ENCODE data around the gene KCNA1.
"Not testable (repeated sequence)": the region's sequence is repeated elsewhere in the genome, so short reads cannot be mapped to it uniquely, and the experiment has no call there.

KCNA1 gene

DNA sequence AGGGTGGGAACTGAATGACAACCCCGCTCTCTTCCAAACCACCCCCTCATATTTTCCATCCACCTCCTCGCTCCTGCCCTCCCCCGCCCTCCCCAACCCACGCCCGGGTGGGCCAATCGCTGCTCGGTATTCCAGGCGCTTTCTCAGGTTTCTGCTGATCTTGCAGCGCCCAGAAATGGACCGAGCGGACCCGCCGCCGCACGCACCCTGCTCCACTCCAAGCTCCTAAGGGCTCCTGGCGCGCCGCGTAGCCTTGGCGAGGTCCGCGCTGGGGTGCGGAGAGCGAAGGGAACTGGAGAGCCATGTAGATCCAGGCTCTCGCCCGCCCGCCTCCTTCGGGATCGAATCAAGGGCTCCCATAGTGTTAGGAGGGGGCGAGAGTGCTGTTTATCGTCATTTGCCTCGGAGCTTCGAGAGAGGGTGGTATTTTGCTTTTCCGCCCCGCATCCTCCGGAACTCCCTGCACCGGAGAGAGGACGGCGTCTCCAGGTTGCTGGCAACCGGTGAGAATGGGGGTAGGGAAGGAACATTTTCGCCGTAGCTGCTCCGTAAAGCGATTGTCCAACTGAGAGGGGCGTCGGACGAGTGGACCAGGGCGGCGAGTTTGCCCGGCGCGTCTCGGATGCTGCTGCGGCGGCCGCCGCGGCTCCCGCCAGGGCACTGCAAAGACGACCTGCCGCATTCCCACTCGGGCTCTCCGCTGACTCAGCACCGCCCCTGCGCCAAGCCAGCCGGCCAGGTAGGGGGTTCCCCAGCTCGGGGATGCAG, at the start of gene KCNA1:
KCNA1 (plus strand) TSS at position 172 of the 768 bp plus-strand sequence. CDS start 1,474 bp downstream, outside the sequence.
- no peak for DNase-seq

DNA sequence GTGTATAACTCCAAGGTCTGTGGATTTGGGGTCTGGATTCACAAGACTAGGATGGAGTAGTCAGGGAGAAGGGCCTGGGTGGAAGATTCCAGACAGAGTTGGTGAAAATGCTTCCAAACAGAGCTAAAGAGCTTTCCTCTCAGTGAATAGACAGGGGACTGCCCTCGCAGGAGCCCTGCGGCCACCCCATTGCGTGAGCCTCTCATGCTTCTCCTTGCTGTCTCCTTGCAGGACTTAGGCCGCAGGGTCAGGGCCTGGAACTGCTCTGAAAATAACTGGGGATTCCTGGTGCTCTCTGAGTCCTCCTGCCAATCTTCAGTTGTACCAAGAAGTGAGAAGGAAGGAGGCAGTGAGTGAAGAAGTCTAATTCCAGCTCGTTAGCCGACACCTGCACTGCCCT, 49.0 kb upstream of the KCNA1 start:
- no peak for DNase-seq

DNA sequence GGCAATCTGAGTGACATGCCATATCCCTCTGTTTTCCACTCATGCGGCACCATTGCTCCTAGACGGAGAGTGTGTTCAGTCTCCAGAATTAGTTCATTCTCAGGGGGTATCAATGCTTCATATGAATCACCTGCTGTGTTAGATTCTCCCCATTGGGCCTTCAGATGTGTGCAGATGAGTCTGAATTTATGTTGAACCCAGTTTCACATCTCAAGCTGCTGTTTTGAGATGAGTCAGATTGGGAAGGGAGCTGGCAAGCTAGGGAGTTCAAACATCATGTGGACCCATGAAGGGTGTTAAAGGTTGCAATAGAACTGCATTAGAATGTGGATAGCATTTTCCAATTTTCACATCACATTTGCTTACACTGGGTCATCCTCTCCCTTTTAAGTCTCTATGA, 46.9 kb upstream of the KCNA1 start:
- no peak for DNase-seq

DNA sequence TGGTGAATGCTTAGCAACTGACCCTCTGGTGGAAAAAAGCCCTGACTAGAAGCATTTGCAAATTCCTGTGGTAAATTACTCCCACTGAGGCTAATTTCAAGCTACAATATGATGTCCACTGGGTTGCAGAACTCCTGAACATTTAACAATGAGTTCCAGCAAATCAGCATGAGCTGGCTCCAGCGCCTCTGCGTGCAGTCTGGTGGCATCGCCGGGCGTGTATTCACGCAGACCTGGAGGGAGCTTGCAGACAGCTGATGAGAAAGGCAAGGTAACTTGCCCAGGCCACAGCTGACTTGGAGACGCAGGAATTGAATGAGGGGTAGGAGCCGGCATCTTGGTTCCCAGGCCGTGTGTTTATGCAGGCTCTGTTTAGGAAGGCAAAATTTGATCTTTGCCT, 45.1 kb upstream of the KCNA1 start:
- no peak for DNase-seq

GRCh38 chr12:4865246-4865645, 44.5 kb upstream of the KCNA1 start:
- no peak for DNase-seq

- DNase-seq, result no peak
Observed at GRCh38 chr12:4866299-4866698, 43.4 kb upstream of the KCNA1 start.

DNA sequence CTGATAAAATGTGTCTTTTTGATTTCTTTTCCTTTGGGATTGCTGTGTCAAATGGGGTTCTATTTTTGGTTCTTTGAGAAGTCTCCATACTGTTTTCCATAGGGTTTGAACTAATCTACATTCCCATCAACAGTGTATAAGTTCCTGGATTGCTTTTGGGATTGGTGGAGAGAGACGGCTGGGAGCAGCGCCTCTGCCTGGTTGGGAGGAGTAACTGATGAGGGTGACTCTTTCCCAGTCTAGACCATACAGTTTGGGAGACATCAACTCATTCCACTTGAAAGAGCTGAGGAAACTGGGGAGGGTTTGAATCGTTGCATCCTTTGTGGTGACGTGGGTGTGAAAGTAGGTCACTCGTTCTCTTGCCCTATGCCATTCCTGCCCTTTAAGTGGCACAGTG, 42.3 kb upstream of the KCNA1 start:
- DNase-seq, result no peak

- no peak for DNase-seq
Observed at GRCh38 chr12:4870423-4870822, 39.3 kb upstream of the KCNA1 start.

DNA sequence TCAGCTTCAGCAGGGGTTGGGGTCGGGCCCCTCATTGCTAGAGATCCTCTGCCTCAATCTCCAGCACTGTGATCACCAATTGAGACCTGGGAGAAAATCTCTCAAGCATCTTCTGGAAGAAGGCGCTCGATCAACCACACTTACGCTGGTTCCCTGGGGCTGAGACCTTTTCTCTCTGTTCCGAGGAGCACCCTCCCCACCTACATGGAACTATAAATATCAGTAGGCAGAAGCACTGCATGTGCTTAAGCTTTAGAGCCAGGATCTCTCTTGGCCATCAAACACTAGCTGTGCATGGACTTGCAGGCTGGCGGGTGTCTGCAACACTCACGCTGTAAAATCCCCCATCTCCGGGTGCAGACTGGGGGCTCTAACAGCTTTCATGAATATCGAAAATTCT, 38.2 kb upstream of the KCNA1 start:
- DNase-seq, result no peak

DNA sequence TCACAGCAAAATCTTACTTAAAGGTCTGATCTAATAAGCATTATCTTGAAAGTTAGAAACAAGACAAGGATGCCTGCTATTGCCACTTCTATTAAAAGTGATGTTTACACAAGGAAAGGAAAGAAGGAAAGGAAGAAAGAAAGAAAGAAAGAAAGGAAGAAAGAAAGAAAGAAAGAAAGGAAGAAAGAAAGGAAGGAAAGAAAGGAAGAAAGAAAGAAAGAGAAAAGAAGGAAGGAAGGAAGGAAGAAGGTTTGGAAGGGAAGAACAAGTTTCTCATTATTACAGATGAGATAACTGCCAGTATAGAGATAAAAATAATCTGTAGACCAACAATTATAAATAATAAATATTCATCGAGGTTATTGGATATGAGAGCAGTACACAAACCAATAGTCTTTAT, 35.8 kb upstream of the KCNA1 start:
- no peak for DNase-seq

DNA sequence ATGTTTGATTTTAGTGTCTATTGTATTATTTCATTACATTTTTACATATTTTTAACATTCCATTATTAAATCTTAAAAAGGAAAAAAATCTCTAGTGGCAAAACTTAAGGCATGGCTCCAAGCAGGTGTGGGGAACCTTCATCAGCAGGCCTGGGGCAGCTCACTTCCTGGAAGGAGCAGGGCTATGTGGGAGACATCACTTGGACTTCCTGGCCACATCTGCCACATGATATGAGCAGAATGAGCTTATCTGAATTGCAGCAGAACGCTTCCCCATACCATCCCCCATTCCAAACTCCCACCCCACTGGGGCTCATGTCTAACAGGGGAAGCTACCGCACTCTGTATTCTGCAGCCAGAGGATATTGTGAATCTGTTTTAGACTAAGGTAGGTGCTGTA, 35.0 kb upstream of the KCNA1 start:
- DNase-seq, result no peak

DNA sequence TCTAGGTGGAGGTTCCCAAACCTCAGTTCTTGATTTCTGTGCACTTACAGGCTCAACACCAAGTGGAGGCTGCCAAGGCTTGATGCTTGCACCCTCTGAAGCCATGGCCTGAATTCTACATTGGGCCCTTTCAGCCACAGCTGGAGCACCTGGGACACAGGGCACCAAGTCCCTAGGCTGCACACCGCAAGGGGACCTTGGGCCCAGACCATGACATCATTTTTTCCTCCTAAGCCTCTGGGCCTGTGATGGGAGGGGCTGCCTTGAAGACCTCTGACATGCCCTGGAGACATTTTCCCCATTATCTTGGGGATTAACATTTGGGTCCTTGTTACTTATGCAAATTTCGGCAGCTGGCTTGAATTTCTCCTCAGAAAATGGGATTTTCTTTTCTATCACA, 30.2 kb upstream of the KCNA1 start:
- not testable (repeated sequence) for DNase-seq

DNA sequence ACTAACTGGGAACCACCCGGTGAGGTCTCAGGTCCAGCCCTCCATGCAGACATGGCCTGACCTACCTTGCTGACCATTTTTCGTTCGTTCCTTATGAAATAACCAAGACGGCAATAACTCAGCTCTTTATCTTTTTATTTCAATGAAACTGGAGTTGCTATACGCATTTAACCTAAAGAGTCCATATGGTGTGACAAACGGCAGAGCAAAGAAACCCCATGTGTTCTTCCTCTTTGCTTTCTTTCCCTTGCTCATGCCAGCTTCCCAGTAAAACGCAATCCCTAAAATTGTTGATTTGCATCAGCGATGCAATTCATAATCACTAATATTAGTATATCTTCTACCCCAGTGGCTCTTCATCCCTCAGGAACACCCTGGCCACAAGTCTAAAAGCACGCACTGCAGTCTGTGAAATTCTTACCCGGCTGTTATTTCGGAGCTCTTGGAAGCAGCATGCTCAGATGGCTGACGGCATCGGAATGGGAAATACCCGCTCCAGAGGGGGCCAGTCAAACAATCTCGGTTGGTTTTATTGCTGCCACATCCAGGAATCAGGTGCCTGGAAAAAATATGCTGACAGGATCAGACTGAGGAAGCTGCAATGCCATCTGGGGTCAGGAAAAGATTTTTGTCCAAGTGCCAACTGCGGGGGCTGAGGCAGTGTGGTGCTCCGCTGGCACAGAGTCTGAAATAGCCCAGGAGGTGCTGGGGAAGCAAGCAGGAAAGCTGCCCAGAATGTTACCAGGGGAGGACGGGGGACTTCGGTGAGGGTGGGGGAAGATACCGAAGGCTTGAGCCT, 28.2 kb upstream of the KCNA1 start:
- DNase-seq, result no peak

DNA sequence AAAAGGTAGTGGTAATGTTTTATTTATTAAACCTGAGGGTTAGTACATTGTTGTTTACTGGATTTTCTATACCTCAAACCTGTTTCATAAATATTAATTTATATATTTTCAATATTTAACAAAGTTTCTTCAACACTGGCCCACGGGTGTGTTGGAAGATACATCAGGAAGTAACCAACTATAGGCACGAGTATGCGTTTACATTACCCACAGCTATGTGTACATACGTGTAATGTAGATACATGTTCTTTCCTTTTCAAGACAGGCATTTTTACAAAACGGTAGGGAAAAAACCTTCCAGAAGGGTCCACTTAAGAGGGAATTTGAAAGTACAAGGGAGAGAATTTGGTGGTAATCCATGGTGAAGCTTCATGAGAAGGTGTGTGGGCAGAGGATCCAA, 17.8 kb upstream of the KCNA1 start:
- DNase-seq, result no peak

GRCh38 chr12:4892418-4892817, 17.3 kb upstream of the KCNA1 start:
- DNase-seq, result no peak

DNA sequence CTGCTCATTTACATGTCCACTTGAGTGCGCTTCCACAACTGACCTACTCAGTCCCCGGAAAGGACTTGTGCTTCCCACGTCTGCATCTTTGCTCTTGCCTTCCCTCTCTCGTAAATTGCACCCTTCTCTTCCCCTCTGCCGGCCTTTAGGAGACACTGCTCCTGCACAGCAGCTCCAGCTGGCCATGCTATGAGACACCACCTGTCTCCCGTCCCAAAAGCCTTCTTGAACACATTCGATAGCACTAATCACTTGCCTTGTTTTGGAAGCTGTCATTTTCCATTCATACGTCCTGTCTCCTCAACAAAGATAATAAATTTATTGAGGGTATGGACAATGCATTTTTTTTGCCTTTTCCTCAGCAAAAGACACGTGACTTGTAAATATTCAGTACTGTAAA, 15.7 kb upstream of the KCNA1 start:
- DNase-seq, result no peak

DNA sequence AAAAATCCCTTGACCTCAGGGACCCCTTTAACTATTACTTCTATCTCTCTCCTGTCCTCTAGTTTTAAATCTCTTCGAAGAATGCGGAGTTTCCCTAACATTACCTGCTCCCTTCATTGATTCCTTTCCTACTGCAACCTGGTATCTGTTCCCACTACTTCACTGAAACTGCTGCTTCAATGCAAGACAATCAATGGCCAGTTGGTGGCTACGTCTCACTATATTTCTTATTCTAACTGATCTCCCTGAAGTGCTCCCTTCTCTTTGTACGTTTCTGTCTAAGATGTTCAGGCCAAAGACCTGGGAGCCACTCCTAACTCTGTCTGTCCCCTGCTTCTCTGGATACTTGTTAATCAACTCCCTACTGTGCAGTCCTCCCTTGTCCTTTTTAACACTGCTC, 10.3 kb upstream of the KCNA1 start:
- DNase-seq, result no peak

DNA sequence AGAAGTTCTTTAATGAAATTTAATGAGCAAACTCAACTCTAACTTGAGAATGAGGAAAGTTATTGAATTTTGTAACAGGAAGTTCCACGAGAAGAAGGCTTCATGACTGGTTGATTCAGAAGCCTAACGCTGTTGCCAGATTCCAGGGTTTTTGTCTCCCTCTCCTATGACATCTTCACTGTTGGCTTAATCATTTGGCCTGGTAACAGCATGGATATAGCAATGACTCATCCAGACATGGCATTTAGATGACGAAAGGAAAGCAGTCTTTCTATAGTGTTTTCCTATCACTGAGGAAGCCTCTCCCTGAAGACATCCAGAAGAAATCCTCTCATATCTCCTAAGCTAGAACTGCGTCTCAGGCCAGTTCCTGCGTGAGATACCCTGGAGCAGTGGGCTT, 9.4 kb upstream of the KCNA1 start:
- no peak for DNase-seq

DNA sequence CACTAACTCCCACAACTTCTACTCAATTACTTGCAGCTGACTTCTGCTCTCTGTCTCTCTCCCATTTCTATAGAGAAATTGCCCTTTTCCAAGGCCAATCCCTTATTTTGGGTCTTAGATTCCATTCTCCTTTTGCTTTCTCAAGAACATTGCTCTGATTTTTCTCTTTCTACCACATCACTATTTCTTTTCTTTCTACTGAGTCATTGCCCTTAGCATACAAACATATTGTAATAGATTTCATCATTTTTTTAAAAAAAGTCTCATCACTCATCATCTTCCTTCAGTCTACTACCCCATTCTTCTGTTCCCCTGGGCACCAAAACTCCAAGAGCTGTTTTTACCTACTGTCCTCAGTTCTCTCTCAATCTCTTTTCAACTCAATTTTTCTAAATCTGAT, 4.4 kb upstream of the KCNA1 start:
- DNase-seq, result no peak

- no peak for DNase-seq
Observed at GRCh38 chr12:4908684-4909409, 858 bp upstream of the KCNA1 start.

DNA sequence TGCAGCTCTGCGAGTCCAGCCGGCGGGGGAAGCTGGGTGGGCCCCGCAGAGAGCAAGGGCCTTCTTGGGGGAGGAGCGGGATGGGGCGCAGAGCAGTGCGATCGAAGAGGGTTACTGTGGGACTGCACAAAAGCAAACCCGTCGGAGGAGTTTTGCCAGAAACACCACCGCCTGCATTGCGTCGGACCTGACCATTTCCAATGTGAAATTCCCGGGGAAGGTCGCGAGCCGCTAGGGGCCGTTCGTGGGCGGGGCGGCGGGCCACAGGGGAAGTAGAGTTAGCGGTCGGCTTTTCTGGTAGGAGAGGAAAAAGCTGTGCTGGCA, 333 bp upstream of the KCNA1 start:
- DNase-seq, result no peak

DNA sequence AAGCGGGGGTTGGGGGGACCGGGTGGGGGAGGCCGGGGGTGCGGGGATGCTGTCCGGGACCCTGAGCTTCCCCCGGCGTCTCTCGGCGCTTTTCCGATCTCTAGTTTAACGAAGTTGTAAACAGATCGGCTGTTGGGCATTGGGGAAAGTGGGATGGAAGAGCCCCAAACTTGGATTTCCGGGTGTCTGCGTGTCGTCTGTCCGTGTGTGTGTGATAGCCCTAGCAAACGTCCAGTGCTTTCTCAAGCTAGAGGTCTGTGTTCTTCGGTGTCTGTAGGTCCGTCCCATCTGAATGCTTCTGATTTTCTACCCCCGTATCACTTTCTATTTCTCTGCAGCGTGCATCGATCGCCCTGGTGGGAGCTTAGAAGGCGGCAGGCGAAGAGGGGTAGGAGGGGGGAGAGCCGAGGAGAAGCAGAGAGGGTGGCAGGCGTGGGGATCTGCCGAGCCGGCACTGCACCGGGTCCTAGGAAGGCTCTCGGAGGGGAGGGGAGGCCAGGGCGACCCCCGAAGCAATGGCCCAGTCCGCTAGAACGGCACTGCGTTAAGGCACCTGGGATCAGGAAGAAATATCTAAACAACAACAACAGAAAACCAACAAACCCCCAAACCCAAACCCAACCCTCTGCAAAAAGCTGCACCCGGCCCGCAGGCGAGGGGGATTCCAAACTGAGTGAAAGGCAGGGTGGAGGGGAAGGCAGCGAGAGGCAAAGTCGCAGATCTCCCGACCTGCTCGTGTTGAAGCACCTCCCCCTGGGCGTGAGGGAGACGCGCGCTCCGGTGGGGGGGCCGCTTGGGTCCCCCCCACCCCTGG, 1.0 kb downstream of the KCNA1 start:
- no peak for DNase-seq

Data from CD4-positive, alpha-beta T cell treated with Interferon gamma for 1 hour (primary cell).